Immature natural killer cell (primary cell): Measurements from ENCODE around the gene STK32C. TPM values are rescaled to one million over a fixed set of nuclear protein-coding genes. Genes with fewer than 3 reads are reported as not detected.

Source experiments
- DNase-seq, 3 donors: peaks; one replicate each; pipeline ENCODE4 v3.0.0; 2022; ENCODE audit warnings: mixed read lengths in 1 of 3
- H3K27ac Mint-ChIP-seq, 6 donors: one replicate each; pipeline ENCODE4 v1.8.0; 2020; ENCODE audit warnings: mixed read lengths in 6 of 6, mild to moderate bottlenecking in 5 of 6, inconsistent platforms in 4 of 6, moderate library complexity in 3 of 6
- H3K27me3 Mint-ChIP-seq, 3 donors: one replicate each; pipeline ENCODE4 v1.8.0; 2020 to 2021; ENCODE audit warnings: low read depth in 3 of 3, mild to moderate bottlenecking in 3 of 3, mixed read lengths in 3 of 3, moderate library complexity in 3 of 3, inconsistent platforms in 1 of 3
- H3K36me3 Mint-ChIP-seq, 3 donors: one replicate each; pipeline ENCODE4 v1.8.0; 2020; ENCODE audit warnings: mixed read lengths in 3 of 3, inconsistent platforms in 2 of 3, mild to moderate bottlenecking in 2 of 3
- H3K4me1 Mint-ChIP-seq, 2 donors: one replicate each; pipeline ENCODE4 v1.8.0; 2020; ENCODE audit warnings: inconsistent platforms in 2 of 2, mild to moderate bottlenecking in 2 of 2, mixed read lengths in 2 of 2, moderate library complexity in 1 of 2
- H3K4me3 Mint-ChIP-seq, 5 donors: one replicate each; pipeline ENCODE4 v1.8.0; 2020; ENCODE audit warnings: mild to moderate bottlenecking in 5 of 5, mixed read lengths in 5 of 5, inconsistent platforms in 3 of 5, moderate library complexity in 3 of 5
- H3K9me3 Mint-ChIP-seq, 6 donors: one replicate each; pipeline ENCODE4 v1.8.0; 2020; ENCODE audit warnings: mild to moderate bottlenecking in 6 of 6, mixed read lengths in 6 of 6, inconsistent platforms in 4 of 6, moderate library complexity in 3 of 6
- polyA plus RNA-seq, 3 donors: library from polyadenylated mRNA; unstranded; fragments of 300-500 nt; fragmentation: Illumina TruSeq; gene quantifications; one replicate each; pipeline ENCODE4 v1.2.3, GENCODE V29; 2021

The STK32C gene
- polyA plus RNA-seq, 3 donors from 2014 or later, result 6.3 to 14.2 (median 13.7) TPM

DNA sequence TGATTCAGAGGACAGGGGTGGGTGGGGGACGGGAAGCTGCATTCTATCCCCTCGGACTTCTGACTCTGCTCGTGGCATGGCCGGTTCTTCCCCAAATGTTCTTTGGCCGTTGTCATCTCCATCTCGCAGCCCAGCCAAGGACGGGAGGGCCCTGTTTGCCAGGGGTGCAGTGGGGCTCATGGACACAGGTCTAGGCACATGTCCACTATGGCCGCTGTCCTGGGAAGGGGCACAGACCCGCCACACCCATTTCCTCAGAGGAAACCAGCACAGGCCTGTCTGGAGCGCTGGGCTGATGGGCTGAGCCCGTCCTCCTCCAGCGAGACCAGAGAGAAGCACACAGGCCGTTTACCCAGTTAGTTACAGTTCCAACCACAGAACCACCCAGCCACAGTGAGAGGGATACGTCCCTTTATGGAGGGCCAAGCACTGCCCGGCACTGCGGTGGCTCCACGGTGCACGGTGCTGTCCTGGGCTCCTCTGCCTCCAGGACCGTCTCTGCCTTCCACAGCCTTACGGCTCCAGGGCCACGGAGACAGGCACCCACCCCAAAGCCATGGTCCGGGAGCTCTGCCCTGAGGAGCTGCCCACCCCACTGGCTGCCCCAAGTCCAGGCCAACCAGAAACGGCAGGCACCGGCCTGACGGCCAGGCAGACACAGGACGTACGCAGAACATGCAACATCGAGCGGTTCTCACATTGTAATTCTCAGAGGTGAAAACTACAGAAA lies 100.8 kb downstream of the STK32C start:
- Mint-ChIP-seq H3K27ac (no peak overlapping the region), H3K36me3 (no peaks in the 10 kb centered on the region), H3K4me3 (no peak overlapping the region), H3K27me3 (no peaks in the 10 kb centered on the region), H3K4me1 (no peaks in the 10 kb centered on the region), H3K9me3 (no peaks in the 10 kb centered on the region)
- no peak for DNase-seq

DNA sequence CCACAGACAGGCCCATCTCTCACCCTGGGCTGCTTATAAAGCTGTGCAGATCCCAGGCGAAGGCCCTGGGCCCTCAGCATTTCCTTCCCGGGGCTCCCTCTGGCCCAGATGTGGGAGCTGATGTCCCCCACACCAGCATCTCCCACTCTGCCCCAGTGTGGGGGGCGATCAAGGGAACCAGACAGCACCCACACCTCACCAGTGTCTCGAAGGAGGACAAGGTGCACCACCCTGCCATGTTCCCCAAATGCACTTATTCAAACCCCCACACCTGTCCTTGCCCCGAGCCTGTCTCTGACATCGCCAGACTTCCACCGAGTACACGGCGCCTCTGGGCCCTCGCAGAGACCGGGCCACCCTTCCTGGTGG lies 101.4 kb downstream of the STK32C start:
- Mint-ChIP-seq H3K27me3 (no peaks in the 10 kb centered on the region), H3K9me3 (no peaks in the 10 kb centered on the region), H3K36me3 (no peaks in the 10 kb centered on the region), H3K4me3 (no peak overlapping the region), H3K4me1 (no peaks in the 10 kb centered on the region), H3K27ac (no peak overlapping the region)
- no peak for DNase-seq

DNA sequence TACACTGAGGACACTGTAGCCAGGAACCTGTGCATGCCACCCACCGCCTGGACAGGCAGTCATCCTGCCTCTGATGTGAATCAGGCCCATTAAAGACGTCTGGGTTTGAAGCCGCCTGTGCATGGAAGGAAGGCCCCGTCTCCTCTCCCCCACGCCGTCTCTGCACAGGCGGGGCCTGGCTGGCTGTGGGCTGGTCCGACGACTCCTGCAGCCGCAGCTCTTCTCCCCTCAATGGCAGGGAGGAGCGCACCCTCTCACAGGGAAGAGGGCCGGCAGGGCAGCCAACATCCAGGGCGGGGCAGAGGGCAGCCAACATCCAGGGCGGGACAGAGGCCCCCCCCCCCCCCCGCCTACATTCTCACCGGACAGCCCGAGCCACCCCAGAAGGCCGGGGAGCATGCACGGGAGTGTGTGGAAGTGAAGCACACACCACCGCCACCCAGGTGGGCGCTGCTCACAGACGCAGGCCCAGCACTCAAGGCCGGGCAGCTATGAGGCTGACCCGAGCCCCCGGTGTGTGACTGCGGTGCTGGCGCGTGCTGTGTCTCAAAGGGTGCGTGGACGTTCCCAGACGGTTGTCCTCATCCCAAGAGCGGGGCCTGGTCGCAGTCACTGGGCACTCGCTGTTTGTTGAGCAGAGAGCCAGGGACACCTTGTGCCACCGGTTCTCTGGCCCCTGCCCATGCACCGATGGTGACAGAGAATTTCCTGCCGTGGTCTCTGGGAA lies 101.9 kb downstream of the STK32C start:
- no peak overlapping the region for H3K4me3 Mint-ChIP-seq
- H3K27ac Mint-ChIP-seq, result no peak overlapping the region
- H3K36me3 Mint-ChIP-seq, result no peaks in the 10 kb centered on the region
- H3K4me1 Mint-ChIP-seq, result no peaks in the 10 kb centered on the region
- no peaks in the 10 kb centered on the region for H3K9me3 Mint-ChIP-seq
- no peak for DNase-seq
- H3K27me3 Mint-ChIP-seq, result no peaks in the 10 kb centered on the region

DNA sequence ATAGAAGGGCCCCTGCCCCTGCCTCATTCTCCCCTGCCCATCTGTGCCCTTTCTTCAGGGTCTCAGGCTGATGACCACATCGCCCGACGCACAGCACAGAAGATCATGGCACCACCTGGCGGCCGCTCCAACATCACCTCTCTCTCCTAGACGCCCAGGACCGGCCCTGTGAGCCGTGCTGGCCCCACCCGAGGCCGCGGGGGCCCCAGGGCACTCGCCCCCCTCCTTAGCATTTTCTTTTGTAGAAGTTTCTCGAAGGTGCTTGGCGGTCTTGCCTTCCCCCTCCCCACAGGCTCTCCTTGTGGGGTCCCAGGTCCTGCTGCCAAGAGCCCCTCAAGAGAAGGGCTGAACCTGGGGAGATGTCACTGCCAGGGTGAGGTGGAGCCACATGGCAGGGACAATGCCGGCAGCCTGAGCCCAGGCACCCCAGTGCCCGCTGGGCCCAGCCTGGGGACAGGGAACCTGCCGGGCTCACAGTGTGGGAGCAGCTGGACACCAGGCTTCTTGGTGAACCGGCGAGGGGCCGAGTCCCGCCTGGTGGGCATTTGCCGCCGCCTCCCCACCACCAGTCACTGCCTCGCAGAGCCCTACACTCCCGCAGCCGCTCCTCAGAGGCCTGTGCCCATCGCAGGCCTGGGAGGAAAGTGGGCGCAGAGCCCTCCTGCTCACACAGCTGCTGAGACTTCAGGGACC lies 102.8 kb downstream of the STK32C start:
- no peak for DNase-seq
- no peaks in the 10 kb centered on the region for H3K4me1 Mint-ChIP-seq
- H3K27me3 Mint-ChIP-seq, result no peaks in the 10 kb centered on the region
- H3K4me3 Mint-ChIP-seq, result no peak overlapping the region
- H3K9me3 Mint-ChIP-seq, result no peaks in the 10 kb centered on the region
- H3K36me3 Mint-ChIP-seq, result no peaks in the 10 kb centered on the region
- H3K27ac Mint-ChIP-seq, result no peak overlapping the region

DNA sequence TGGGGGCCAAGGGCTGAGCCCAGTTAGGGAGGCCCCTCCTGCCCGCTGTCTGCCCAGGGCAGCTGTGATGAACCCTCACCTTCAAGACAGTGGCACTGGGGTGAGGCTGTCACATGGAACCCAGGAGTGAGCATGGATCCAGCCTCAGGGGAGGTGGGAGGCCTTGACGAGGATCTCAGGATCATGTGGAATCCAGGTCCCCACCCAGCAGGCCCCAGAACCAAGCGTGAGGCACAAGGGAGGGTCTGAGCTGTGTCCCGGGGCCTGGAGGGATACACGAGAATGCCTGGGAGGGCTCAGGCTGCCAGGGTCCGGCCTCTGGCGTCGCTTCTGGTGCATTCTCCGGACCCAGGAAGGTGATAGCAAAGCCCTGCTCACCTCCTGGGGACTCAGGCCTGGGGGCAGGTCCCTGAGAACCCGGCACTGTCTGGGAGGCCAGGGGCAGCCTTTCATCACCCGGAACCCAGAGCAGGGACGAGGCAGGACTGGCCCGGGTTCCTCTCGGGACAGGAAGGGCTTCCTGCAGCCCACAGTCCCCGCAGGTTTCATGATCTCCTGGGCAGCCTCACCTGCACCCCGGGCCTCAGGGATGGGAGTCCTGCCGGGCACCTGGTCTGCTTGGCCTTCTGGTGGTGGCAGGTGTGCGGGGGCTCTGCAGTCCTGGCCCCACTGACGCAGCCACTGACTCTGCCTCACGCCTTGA lies 103.5 kb downstream of the STK32C start:
- no peaks in the 10 kb centered on the region for H3K9me3 Mint-ChIP-seq
- no peaks in the 10 kb centered on the region for H3K36me3 Mint-ChIP-seq
- H3K27ac Mint-ChIP-seq, result no peak overlapping the region
- DNase-seq, result no peak
- no peak overlapping the region for H3K4me3 Mint-ChIP-seq
- no peaks in the 10 kb centered on the region for H3K27me3 Mint-ChIP-seq
- no peaks in the 10 kb centered on the region for H3K4me1 Mint-ChIP-seq

DNA sequence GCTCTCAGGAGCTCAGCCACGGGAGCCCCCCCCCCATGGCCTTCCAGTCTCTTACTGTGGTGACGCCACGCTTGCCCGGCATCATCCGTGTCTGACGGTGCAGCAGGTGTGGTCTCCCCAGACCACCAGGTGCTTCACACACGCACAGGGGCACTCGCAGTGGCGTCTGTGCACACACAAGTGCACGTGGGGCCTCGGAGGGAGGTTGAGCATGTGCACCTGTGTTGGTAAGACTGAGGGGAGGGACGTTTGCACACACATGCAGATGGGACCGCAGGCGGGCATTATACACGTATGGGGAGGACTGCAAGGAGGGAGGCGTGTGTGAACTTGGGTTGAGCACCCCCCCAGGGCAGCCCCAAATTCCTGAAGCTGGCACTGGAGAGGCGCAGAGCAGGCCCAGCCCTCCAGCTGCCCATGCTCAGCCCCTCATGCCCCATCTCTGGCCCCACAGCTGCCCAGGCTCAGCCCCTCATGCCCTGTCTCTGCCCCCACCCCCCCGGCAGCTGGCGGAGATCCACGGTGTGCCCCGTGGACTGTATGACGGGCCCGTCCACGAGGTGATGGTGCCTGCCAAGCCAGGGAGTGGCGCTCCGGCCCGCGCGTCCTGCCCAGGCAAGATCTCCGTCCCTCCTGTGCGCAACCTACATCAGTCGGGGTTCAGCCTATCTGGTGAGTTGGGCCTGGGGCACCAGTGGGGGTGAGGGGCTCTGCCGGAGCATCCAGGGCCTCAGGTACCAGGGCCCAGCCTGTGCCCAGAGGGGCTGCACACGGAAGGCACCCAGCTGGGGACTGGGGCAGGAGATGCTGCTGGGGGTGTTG lies 104.3 kb downstream of the STK32C start:
- H3K4me3 Mint-ChIP-seq, result no peak overlapping the region
- no peaks in the 10 kb centered on the region for H3K9me3 Mint-ChIP-seq
- no peaks in the 10 kb centered on the region for H3K36me3 Mint-ChIP-seq
- no peaks in the 10 kb centered on the region for H3K4me1 Mint-ChIP-seq
- H3K27ac Mint-ChIP-seq, result no peak overlapping the region
- H3K27me3 Mint-ChIP-seq, result no peaks in the 10 kb centered on the region
- no peak for DNase-seq

DNA sequence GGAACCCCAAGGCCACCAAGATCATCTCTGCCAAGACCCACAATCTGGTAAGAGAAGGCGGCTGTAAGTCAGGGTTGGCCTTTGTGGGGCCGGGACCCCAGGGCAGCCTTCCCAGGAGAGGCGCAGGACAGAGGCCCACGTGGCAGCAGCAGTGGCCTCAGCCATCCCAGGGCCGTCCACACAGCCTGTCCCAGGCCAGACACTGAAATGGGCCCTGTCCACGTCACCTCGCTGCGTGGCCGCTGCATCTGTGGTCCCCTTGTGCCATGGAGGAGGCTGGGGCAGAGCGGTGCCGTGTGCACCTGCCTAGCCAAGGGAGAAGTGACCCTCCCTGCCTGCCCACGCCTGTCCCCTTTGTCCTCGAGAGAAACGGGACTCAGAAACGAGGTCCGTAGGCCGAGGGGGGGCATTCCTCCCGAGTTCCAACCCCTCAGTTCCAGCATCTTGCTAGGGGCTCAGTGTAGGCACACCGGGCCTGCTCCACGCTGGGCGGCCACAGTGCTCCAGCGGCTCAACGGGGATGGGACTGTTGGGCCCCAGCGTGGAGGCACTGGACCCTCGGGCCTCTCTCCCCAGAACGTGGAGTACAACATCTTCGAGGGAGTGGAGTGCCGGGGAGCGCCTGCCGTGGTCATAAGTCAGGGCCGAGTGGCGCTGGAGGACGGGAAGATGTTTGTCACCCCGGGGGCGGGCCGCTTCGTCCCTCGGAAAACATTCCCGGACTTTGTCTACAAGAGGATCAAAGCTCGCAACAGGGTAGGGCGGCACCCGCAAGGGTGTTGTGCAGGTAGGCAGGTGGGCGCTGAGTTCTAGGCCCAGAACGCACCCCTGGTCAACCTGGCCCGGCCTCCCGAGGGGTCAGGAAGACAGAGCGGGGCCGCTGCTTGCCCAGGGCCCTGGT lies 105.4 kb downstream of the STK32C start:
- Mint-ChIP-seq H3K4me1 (no peaks in the 10 kb centered on the region), H3K9me3 (no peaks in the 10 kb centered on the region), H3K27ac (no peak overlapping the region), H3K4me3 (no peak overlapping the region), H3K27me3 (peaks cover 0 to 2% (median 0%) of the 10 kb centered on the region in 3 donors), H3K36me3 (no peaks in the 10 kb centered on the region)
- no peak for DNase-seq

DNA sequence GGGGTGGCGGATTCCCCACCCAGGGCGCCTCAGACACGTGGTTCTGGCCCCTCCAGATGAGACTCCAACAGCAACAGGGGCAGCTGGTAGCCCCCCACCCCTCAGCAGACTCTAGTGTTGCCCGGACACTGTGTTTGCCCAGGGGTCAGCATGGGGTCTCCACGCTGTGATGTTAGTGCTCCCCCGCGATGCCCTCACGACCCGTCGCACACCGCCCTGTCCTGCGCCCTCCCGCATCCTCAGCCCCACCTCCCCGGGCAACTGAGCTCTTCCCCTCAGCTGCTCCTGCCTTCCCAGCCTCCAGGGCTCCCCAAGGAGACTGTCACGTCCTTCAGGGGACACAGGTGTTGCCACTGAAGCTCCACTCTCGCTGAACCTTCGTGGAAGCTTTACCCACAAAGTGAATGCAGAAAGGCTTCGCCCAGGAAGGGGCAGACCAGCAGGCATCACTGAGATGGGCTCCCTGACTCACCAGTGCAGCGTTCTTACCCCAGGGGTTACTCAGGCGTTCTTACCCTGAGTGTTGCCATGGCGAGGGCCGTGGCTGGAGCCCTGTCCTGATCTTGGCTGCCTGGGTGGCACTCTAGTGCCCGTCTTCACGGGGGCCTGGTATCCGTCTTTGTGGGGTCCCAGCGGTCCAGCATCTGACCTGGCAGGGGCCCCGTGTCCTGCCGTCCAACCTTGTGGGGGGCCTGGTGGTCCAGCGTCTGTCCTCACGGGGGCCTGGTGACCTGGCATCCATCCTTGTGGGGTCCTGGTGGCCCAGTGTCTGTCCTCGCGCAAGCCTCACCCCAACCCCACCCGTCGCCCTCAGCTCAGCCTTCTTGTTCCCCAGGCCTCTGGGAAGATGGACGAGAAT lies 106.4 kb downstream of the STK32C start:
- Mint-ChIP-seq H3K36me3 (no peaks in the 10 kb centered on the region), H3K4me3 (no peak overlapping the region), H3K9me3 (no peaks in the 10 kb centered on the region), H3K4me1 (no peaks in the 10 kb centered on the region), H3K27me3 (peaks cover 0 to 2% (median 0%) of the 10 kb centered on the region in 3 donors), H3K27ac (no peak overlapping the region)
- no peak for DNase-seq

DNA sequence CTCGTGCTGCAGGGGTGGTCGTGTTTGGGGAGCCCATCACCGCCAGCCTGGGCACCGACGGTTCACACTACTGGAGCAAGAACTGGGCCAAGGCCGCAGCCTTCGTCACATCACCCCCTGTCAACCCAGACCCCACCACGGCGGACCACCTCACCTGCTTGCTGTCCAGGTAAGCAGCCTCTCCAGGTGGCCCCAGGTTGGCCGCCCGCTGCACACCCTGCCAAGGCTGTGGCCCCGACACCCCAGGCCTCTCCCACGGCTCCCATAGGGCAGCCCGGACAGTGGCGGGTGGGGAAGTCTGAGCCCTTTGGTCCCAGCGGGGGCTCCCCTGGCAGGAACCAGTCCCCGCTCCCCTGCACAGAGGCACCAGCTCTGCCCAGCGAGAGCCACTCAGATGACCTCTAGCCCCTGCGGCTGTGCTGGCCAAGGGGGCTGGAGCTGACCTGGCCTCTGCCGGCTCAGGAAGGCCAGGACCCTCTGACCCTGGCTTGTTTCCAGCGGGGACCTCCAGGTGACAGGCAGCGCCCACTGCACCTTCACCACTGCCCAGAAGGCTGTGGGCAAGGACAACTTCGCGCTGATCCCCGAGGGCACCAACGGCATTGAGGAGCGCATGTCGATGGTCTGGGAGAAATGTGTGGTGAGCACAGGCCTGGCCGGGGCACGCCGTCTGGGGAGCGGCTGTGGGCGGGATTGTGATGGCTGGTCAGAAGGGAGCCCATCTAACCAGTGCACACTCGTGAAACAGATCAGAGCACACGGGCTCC lies 107.2 kb downstream of the STK32C start:
- no peaks in the 10 kb centered on the region for H3K36me3 Mint-ChIP-seq
- peaks cover 0 to 2% (median 0%) of the 10 kb centered on the region in 3 donors for H3K27me3 Mint-ChIP-seq
- no peaks in the 10 kb centered on the region for H3K9me3 Mint-ChIP-seq
- no peaks in the 10 kb centered on the region for H3K4me1 Mint-ChIP-seq
- no peak for DNase-seq
- no peak overlapping the region for H3K4me3 Mint-ChIP-seq
- H3K27ac Mint-ChIP-seq, result no peak overlapping the region

DNA sequence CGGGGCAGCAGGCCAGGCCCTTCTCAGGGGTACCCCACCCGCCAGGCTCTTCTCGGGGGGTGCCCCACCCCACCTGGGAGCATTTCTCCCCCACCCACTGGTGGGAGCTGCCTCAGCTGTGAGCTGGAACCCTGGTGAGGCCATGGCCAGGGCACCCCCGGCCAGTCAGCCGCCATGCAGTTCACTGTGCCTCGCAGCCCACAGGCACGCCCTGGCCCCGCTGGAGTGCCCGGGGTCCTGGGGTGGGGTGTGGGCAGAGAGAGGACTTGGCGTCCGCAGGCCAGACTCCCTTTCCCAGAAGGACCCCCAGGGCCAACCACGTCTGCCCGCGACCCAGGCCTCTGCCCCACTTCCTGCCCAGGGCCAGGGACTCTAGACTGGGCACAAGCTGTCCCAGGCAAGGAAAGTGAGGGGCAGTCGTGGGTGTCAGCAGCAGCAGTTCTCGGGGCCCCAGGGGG lies 107.9 kb downstream of the STK32C start:
- Mint-ChIP-seq H3K9me3 (no peaks in the 10 kb centered on the region), H3K27me3 (peaks cover 2 to 3% (median 2%) of the 10 kb centered on the region in 3 donors), H3K27ac (no peak overlapping the region), H3K4me1 (no peaks in the 10 kb centered on the region), H3K4me3 (no peak overlapping the region), H3K36me3 (no peaks in the 10 kb centered on the region)
- no peak for DNase-seq

DNA sequence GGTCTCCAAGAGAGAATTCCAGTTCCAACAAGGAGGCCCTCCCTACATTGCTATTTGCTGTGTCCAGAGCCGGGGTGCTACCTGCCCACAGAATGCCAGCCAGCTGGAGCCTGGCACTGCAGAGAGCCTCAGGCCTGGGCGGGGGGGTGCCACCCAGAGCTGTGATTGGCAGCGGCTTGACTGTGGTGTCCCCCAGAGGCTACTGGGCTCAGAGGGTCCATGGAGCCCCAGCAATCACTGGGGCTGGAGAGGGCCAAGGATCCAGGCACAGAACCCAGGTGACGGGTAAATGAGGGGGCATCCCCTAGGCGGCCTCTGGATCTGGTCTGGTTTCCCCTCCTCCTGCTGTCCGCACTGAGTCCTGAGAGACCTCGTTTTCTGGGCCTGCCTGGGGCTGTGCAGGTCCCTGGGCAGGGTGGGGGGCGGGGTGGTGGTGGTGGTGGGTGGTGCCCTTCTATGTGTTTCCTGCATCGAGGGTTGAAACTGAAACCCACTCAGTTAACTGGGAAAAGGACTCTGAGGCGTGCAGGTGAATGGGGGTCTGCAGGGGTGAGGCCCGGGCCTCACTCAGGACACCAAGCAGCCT lies 108.4 kb downstream of the STK32C start:
- Mint-ChIP-seq H3K36me3 (no peaks in the 10 kb centered on the region), H3K9me3 (no peaks in the 10 kb centered on the region), H3K27ac (no peak overlapping the region), H3K4me3 (no peak overlapping the region), H3K4me1 (no peaks in the 10 kb centered on the region), H3K27me3 (peaks cover 2 to 4% (median 3%) of the 10 kb centered on the region in 3 donors)
- DNase-seq, result no peak
